ENCODE measurements around the gene DHRSX.

DNA sequence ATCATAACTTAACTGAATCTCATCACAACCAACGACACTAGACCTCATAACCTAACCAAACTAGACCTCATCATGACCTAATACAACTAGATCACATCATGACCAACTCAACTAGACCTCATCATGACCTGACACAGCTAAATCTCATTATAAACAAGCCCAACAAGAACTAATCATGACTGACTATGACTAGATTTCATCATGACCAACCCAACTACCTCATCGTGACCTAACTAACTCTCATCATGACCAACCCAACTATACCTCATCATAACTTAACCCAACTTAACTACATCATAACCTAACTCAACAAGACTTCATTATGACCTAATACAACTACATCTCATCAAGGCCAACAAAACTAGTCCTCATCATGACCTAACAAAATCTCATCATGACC lies 86.8 kb downstream of the DHRSX start:
- no peak for TF ChIP-seq RFX5 (IDR thresholded peaks at IDR 0.05)
- no peak for TF ChIP-seq MYC (IDR thresholded peaks at IDR 0.05; ENCODE audit: borderline replicate concordance, low read length)
- no peak for TF ChIP-seq RCOR1 (IDR thresholded peaks at IDR 0.05; ENCODE audit: low read depth, low read length)
- TF ChIP-seq SMC3 (IDR thresholded peaks at IDR 0.05): no peak
- TF ChIP-seq ZSCAN20 (CRISPR knock-in tag; IDR thresholded peaks at IDR 0.05): no peak
- TF ChIP-seq, protein P1, sequence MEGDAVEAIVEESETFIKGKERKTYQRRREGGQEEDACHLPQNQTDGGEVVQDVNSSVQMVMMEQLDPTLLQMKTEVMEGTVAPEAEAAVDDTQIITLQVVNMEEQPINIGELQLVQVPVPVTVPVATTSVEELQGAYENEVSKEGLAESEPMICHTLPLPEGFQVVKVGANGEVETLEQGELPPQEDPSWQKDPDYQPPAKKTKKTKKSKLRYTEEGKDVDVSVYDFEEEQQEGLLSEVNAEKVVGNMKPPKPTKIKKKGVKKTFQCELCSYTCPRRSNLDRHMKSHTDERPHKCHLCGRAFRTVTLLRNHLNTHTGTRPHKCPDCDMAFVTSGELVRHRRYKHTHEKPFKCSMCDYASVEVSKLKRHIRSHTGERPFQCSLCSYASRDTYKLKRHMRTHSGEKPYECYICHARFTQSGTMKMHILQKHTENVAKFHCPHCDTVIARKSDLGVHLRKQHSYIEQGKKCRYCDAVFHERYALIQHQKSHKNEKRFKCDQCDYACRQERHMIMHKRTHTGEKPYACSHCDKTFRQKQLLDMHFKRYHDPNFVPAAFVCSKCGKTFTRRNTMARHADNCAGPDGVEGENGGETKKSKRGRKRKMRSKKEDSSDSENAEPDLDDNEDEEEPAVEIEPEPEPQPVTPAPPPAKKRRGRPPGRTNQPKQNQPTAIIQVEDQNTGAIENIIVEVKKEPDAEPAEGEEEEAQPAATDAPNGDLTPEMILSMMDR (IDR thresholded peaks at IDR 0.05): no peak

Measured in A549 (cell line).